ES-I3 (cell line): ENCODE data around the gene NT5DC1.

ENCODE experiments used
- H3K36me3 ChIP-seq: 2 replicates; pipeline ENCODE4 v1.6.1; 2013; ENCODE audit warnings: mild to moderate bottlenecking, low read length, control low read depth, moderate library complexity; ENCODE audit not compliant: insufficient read depth
- H3K4me1 ChIP-seq: 2 replicates; pipeline ENCODE4 v1.6.1; 2013; ENCODE audit warnings: mild to moderate bottlenecking, control low read depth, low read length; ENCODE audit not compliant: insufficient read depth
- H3K9ac ChIP-seq: 2 replicates; pipeline ENCODE4 v1.6.1; 2013; ENCODE audit warnings: low read depth, mild to moderate bottlenecking, low read length, moderate library complexity
- H3K9me3 ChIP-seq: 2 replicates; pipeline ENCODE4 v1.6.1; 2013; ENCODE audit warnings: mild to moderate bottlenecking, low read length, moderate library complexity; ENCODE audit not compliant: control insufficient read depth, insufficient read depth

Gene NT5DC1

GRCh38 chr6:116136933-116137340 lies 36.3 kb downstream of the NT5DC1 start:
- Histone ChIP-seq H3K36me3 (0 out of 2 replicates have a peak, but pooled peaks cover 2% of the 10 kb centered on the region), H3K4me1 (peaks cover 7% of the 10 kb centered on the region; the same call in 1 of the 2 replicates), H3K9me3 (no peaks in the 10 kb centered on the region), H3K9ac (no peak overlapping the region)

GRCh38 chr6:116139917-116140316 lies 39.3 kb downstream of the NT5DC1 start:
- Histone ChIP-seq H3K36me3 (no peaks in the 10 kb centered on the region), H3K4me1 (no peaks in the 10 kb centered on the region), H3K9me3 (no peaks in the 10 kb centered on the region), H3K9ac (no peak overlapping the region)

- no peak overlapping the region for H3K9ac ChIP-seq
- no peaks in the 10 kb centered on the region for H3K36me3 ChIP-seq
- H3K4me1 ChIP-seq = no peaks in the 10 kb centered on the region
- H3K9me3 ChIP-seq = no peaks in the 10 kb centered on the region
These were observed 44.0 kb downstream of the NT5DC1 start for GRCh38 chr6:116144605-116145004.

- Histone ChIP-seq H3K4me1 (no peaks in the 10 kb centered on the region), H3K36me3 (no peaks in the 10 kb centered on the region), H3K9me3 (no peaks in the 10 kb centered on the region), H3K9ac (no peak overlapping the region)
These were observed 45.4 kb downstream of the NT5DC1 start for GRCh38 chr6:116145803-116146675.

GRCh38 chr6:116152620-116153019 lies 52.0 kb downstream of the NT5DC1 start:
- no peaks in the 10 kb centered on the region for H3K36me3 ChIP-seq
- no peaks in the 10 kb centered on the region for H3K4me1 ChIP-seq
- no peaks in the 10 kb centered on the region for H3K9me3 ChIP-seq
- H3K9ac ChIP-seq = no peak overlapping the region

- H3K36me3 ChIP-seq = no peaks in the 10 kb centered on the region
- no peaks in the 10 kb centered on the region for H3K9me3 ChIP-seq
- H3K4me1 ChIP-seq = peaks cover 3% of the 10 kb centered on the region; the same call in 1 of the 2 replicates
- no peak overlapping the region for H3K9ac ChIP-seq
These were observed 54.2 kb downstream of the NT5DC1 start for GRCh38 chr6:116154887-116155286.

- Histone ChIP-seq H3K9ac (no peak overlapping the region), H3K4me1 (peaks cover 3% of the 10 kb centered on the region; the same call in 1 of the 2 replicates), H3K9me3 (no peaks in the 10 kb centered on the region), H3K36me3 (no peaks in the 10 kb centered on the region)
These were observed 56.0 kb downstream of the NT5DC1 start for GRCh38 chr6:116156405-116157326.

- Histone ChIP-seq H3K9ac (no peak overlapping the region), H3K9me3 (no peaks in the 10 kb centered on the region), H3K4me1 (peaks cover 3% of the 10 kb centered on the region; the same call in 1 of the 2 replicates), H3K36me3 (no peaks in the 10 kb centered on the region)
These were observed 56.7 kb downstream of the NT5DC1 start for GRCh38 chr6:116157391-116157790.

GRCh38 chr6:116158641-116159040 lies 58.0 kb downstream of the NT5DC1 start:
- no peaks in the 10 kb centered on the region for H3K36me3 ChIP-seq
- no peak overlapping the region for H3K9ac ChIP-seq
- peaks cover 3% of the 10 kb centered on the region; the same call in 1 of the 2 replicates for H3K4me1 ChIP-seq
- H3K9me3 ChIP-seq = no peaks in the 10 kb centered on the region

GRCh38 chr6:116159782-116160524 lies 59.3 kb downstream of the NT5DC1 start:
- Histone ChIP-seq H3K9ac (no peak overlapping the region), H3K9me3 (no peaks in the 10 kb centered on the region)

GRCh38 chr6:116165596-116165995 lies 64.9 kb downstream of the NT5DC1 start:
- Histone ChIP-seq H3K4me1 (no peaks in the 10 kb centered on the region), H3K36me3 (no peaks in the 10 kb centered on the region), H3K9me3 (no peaks in the 10 kb centered on the region), H3K9ac (no peak overlapping the region)

More at GRCh38 chr6:116159782-116160524, 59.3 kb downstream of the NT5DC1 start:
- no peaks in the 10 kb centered on the region for H3K36me3 ChIP-seq
- H3K4me1 ChIP-seq = peaks cover 3% of the 10 kb centered on the region; the same call in 1 of the 2 replicates

GRCh38 chr6:116166369-116166768 lies 65.7 kb downstream of the NT5DC1 start:
- H3K9me3 ChIP-seq = no peaks in the 10 kb centered on the region
- no peak overlapping the region for H3K9ac ChIP-seq
- no peaks in the 10 kb centered on the region for H3K36me3 ChIP-seq
- no peaks in the 10 kb centered on the region for H3K4me1 ChIP-seq

GRCh38 chr6:116168148-116168547 lies 67.5 kb downstream of the NT5DC1 start:
- Histone ChIP-seq H3K9ac (no peak overlapping the region), H3K9me3 (no peaks in the 10 kb centered on the region), H3K36me3 (no peaks in the 10 kb centered on the region), H3K4me1 (no peaks in the 10 kb centered on the region)

GRCh38 chr6:116169880-116170279 lies 69.2 kb downstream of the NT5DC1 start:
- no peaks in the 10 kb centered on the region for H3K36me3 ChIP-seq
- H3K4me1 ChIP-seq = no peaks in the 10 kb centered on the region
- H3K9me3 ChIP-seq = no peaks in the 10 kb centered on the region
- H3K9ac ChIP-seq = no peak overlapping the region
